Measurements from ENCODE around the gene PTPRE.

PTPRE gene

DNA sequence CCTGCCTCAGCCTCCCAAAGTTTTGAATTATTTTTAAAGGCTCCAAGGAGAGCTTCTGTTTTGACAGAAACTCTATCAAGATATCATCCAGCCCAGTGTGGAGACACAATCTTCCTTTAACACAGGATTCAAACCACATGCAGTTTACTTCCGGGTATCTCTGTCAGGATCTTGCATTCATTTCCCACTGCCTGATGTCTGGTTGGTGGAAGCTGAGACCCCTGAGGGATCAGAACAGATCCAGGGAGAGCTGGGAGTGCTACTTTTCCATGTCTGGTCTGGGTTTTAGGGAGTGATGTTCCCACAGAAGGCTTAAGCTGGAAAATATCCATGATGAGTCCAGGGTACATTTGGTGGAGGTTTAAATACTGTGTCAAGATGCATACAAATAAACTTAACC, 16.7 kb downstream of the PTPRE start:
- H3K4me1 ChIP-seq (ENCODE audit: control insufficient read depth, insufficient read depth, low read length) = peaks cover 4% of the 10 kb centered on the region
- H3K9ac ChIP-seq (ENCODE audit: low read length) = no peak overlapping the region
- H3K4me3 ChIP-seq (ENCODE audit: low read length) = no peak overlapping the region
- H3K27ac ChIP-seq (ENCODE audit: low read depth, low read length) = peak overlapping the region; percentile 33
- no peaks in the 10 kb centered on the region for H3K36me3 ChIP-seq (ENCODE audit: control insufficient read depth, insufficient read depth, low read length)
- H3K27me3 ChIP-seq (ENCODE audit: control insufficient read depth, insufficient read depth, low read length) = no peaks in the 10 kb centered on the region

DNA sequence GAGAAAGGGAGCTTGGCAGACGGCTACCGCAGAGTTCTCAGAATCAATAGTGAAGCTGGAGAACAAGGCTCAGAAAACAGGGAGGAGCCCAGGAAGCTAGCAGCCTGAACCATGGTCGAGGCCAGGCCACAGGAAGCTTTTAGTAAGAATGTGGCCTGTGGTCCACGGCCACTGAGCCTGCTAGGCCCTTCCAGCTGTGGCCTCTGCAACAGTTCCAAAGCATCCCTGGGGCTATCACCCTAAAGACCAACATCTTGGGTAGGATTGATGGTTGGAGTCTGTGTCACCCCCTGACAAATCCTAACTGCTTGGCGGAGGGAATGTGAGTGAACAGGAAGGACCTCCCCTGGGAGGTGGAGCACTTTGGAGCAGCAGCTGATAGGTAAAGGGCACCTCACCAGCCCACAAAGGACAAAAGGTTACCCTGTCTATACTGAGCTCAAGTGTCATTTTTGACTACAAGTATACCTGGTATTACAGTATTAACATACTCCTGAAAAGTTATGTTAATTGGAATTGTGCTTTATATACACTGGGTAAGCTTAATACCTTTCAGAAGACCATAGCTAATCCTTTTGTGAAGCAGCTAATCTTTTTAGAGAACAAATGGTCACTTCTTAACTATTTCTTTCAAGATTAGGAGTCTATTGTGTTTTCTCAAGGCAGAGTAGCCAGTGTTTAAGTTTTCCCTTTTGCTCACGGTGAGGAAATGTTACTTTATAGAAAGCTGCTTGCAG, 18.7 kb downstream of the PTPRE start:
- H3K36me3 ChIP-seq (ENCODE audit: control insufficient read depth, insufficient read depth, low read length) = no peaks in the 10 kb centered on the region
- no peaks in the 10 kb centered on the region for H3K4me1 ChIP-seq (ENCODE audit: control insufficient read depth, insufficient read depth, low read length)
- no peak overlapping the region for H3K4me3 ChIP-seq (ENCODE audit: low read length)
- H3K27ac ChIP-seq (ENCODE audit: low read depth, low read length) = no peak overlapping the region
- H3K27me3 ChIP-seq (ENCODE audit: control insufficient read depth, insufficient read depth, low read length) = no peaks in the 10 kb centered on the region
- no peak overlapping the region for H3K9ac ChIP-seq (ENCODE audit: low read length)

DNA sequence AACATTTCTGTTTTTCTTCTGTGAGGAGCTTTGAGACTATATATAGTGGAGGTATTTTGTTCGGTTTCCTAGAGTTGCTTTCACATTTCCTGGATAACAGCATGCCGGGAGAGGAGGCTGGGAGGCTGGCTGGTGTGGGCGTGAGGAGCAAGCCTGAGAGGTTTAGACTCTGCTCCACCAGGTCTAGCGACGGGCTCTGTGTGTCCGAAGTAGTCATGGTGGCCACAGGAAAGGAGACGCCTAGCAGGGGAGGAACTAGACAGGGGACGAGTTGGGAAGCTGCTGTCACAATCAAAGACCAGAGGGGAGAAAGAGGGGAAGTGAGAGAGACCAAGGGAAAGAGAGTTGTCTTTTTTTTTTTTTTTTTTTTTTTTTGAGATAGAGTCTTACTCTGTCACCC, 19.6 kb downstream of the PTPRE start:
- Histone ChIP-seq H3K4me3 (ENCODE audit: low read length) (no peak overlapping the region), H3K27ac (ENCODE audit: low read depth, low read length) (no peak overlapping the region), H3K36me3 (ENCODE audit: control insufficient read depth, insufficient read depth, low read length) (no peaks in the 10 kb centered on the region), H3K4me1 (ENCODE audit: control insufficient read depth, insufficient read depth, low read length) (no peaks in the 10 kb centered on the region), H3K27me3 (ENCODE audit: control insufficient read depth, insufficient read depth, low read length) (no peaks in the 10 kb centered on the region), H3K9ac (ENCODE audit: low read length) (no peak overlapping the region)

DNA sequence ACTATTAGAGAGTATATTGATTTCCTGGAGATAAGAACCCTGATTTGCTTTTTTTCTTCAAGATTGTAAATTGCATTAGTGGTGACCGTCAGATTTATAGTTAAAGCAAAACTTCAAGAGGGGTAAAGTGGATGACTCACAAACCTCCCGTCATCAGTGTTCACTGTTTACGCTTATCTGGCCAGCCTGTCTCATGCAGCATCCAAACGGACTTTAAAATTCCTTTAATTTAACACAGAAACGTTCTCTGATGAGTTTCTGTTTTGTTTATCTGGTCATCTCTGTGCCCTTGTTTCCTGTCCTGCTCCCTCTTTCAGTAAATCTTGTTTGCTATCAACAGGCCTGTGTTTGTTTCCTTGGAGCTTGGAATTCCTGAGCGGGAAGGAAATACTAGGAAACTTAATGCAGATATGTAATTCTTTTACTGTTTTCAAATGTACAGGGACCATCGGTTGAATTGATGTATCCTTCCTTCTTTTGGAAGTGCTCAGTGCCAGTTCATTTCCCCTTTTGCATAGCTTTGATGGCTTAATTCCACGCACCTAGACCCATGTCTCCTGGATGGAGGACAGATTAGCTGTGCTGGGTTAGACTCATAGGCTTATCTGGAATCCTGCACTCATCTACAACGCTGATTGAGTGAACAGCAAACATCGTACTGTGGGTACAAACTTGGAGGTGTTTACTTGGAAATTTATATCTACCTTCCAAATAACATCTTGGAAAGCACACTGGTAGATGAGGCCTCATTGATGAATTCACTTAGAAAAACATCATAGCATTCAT, 21.3 kb downstream of the PTPRE start:
- H3K27ac ChIP-seq (ENCODE audit: low read depth, low read length) = no peak overlapping the region
- H3K9ac ChIP-seq (ENCODE audit: low read length) = no peak overlapping the region
- H3K27me3 ChIP-seq (ENCODE audit: control insufficient read depth, insufficient read depth, low read length) = no peaks in the 10 kb centered on the region
- H3K36me3 ChIP-seq (ENCODE audit: control insufficient read depth, insufficient read depth, low read length) = no peaks in the 10 kb centered on the region
- H3K4me1 ChIP-seq (ENCODE audit: control insufficient read depth, insufficient read depth, low read length) = no peaks in the 10 kb centered on the region
- H3K4me3 ChIP-seq (ENCODE audit: low read length) = no peak overlapping the region

DNA sequence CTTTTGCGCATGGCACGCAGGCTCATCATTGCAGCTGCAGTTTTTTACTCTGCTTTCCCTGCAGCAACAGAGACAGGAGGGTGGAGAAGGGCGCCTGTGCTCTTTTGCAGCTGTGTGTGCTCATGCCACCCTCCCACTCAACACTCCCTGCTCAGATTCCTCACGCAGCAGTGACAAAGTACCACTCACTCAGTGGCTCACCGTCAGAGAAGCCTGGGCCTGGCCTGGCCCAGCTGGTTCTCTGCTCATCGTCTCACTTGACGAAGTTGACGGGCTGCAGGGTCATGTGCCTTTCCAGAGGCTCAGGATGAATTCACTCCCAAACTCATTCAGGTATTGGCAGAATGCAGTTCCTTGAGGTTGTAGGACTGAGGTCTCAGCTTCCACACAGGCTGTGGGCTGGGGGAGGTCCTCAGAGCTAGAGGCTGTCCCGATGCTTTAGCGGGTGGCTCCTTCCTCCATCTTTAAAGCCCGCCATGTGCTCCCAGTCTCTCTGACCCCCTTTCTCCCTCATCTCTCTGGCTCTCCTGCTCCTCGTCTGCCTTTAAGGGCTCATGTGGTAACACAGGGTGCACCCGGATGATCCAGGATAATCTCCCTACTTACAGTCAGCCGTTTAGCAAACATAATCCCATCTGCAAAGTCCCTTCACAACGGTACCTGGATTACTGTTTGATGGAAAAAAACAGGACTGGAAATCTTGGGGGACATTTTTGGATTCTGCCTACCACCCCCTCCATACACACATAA, 25.8 kb downstream of the PTPRE start:
- Histone ChIP-seq H3K27ac (ENCODE audit: low read depth, low read length) (no peak overlapping the region), H3K4me1 (ENCODE audit: control insufficient read depth, insufficient read depth, low read length) (no peaks in the 10 kb centered on the region), H3K4me3 (ENCODE audit: low read length) (no peak overlapping the region), H3K36me3 (ENCODE audit: control insufficient read depth, insufficient read depth, low read length) (no peaks in the 10 kb centered on the region), H3K9ac (ENCODE audit: low read length) (no peak overlapping the region), H3K27me3 (ENCODE audit: control insufficient read depth, insufficient read depth, low read length) (no peaks in the 10 kb centered on the region)

DNA sequence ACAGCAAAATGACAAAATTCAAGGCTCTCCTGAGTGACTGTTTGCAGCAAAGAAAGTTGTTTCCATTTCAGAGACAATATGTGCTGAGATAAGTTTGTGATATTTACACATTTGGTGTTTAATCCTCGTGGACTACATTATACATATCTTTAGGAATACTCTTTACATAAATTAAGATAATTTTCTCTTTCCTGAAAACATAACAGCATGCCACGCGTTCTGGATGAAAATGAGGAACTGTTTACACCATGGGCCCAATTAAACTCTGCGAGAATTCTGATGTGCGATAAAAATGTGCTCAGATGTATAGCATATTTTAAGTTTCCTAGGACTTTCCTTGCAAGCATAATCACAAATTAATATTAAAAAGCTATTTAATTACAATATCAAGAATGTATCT, 26.4 kb downstream of the PTPRE start:
- no peak overlapping the region for H3K4me3 ChIP-seq (ENCODE audit: low read length)
- H3K27me3 ChIP-seq (ENCODE audit: control insufficient read depth, insufficient read depth, low read length) = no peaks in the 10 kb centered on the region
- no peaks in the 10 kb centered on the region for H3K4me1 ChIP-seq (ENCODE audit: control insufficient read depth, insufficient read depth, low read length)
- no peaks in the 10 kb centered on the region for H3K36me3 ChIP-seq (ENCODE audit: control insufficient read depth, insufficient read depth, low read length)
- no peak overlapping the region for H3K27ac ChIP-seq (ENCODE audit: low read depth, low read length)
- H3K9ac ChIP-seq (ENCODE audit: low read length) = no peak overlapping the region

DNA sequence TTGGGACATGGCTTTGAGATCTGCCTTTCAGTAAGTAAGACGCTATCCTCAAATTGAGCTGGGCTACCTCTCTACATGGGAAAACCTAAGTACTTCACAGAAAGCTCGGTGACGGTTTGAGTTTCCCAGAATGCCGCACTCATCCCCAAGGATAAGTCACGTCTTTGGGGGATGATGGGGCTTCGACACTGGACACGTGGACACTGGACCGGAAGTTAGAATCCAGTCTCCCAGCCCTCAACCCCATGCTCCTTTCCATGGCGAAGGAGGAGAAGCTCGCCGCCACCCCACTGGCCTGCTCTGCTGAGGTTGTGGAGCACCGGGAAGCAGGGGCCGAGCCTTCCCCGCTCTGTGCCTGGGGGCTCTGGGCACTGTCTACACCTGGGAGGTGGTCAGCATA, 27.5 kb downstream of the PTPRE start:
- Histone ChIP-seq H3K4me3 (ENCODE audit: low read length) (no peak overlapping the region), H3K36me3 (ENCODE audit: control insufficient read depth, insufficient read depth, low read length) (no peaks in the 10 kb centered on the region), H3K9ac (ENCODE audit: low read length) (no peak overlapping the region), H3K27me3 (ENCODE audit: control insufficient read depth, insufficient read depth, low read length) (no peaks in the 10 kb centered on the region), H3K4me1 (ENCODE audit: control insufficient read depth, insufficient read depth, low read length) (no peaks in the 10 kb centered on the region), H3K27ac (ENCODE audit: low read depth, low read length) (no peak overlapping the region)

DNA sequence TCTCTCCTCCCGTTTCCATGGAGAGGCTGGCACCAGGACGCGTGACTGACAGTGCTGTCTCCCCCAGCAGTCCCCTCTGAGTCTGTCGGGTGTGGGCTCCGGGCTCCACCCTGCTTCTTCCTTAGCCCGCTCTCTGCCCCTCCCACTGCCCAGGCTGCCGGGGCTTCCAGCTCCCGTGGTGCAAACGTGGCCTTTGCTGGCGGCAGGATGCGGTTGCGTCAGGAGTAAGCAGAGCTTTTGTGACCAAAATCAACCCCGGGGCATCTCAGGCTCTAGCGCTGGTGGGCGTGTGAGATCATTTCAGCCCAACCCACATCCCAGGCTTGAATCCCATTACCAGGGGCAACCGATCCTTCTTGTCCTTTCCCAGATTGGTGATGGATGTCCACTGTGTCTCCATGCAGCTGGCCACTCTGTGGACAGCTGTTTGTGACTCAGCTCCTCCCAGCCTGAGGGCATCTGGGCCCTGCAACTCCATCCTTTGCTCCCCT, 28.2 kb downstream of the PTPRE start:
- Histone ChIP-seq H3K4me3 (ENCODE audit: low read length) (no peak overlapping the region), H3K27me3 (ENCODE audit: control insufficient read depth, insufficient read depth, low read length) (no peaks in the 10 kb centered on the region), H3K36me3 (ENCODE audit: control insufficient read depth, insufficient read depth, low read length) (no peaks in the 10 kb centered on the region), H3K27ac (ENCODE audit: low read depth, low read length) (no peak overlapping the region), H3K4me1 (ENCODE audit: control insufficient read depth, insufficient read depth, low read length) (no peaks in the 10 kb centered on the region), H3K9ac (ENCODE audit: low read length) (no peak overlapping the region)

DNA sequence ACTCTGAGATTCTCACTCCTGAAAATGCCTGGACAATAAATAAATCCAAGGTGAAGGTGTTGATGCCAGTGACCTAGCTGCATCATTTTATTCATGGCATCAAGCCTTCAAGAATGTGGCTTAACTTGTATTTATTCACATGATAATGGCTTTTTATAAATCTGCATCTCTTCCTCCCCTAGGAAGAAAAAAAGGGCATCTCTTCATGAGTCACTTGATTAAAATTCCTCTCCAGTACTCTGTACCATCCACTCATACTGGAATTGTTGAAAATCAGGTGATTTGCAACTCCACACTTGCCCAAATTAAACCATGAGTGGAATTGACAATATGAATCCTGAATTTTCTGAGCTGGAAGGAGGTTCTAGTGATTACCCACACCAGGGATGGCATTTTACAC, 30.2 kb downstream of the PTPRE start:
- no peak overlapping the region for H3K27ac ChIP-seq (ENCODE audit: low read depth, low read length)
- H3K4me1 ChIP-seq (ENCODE audit: control insufficient read depth, insufficient read depth, low read length) = no peaks in the 10 kb centered on the region
- no peaks in the 10 kb centered on the region for H3K36me3 ChIP-seq (ENCODE audit: control insufficient read depth, insufficient read depth, low read length)
- no peak overlapping the region for H3K4me3 ChIP-seq (ENCODE audit: low read length)
- no peaks in the 10 kb centered on the region for H3K27me3 ChIP-seq (ENCODE audit: control insufficient read depth, insufficient read depth, low read length)
- H3K9ac ChIP-seq (ENCODE audit: low read length) = no peak overlapping the region

DNA sequence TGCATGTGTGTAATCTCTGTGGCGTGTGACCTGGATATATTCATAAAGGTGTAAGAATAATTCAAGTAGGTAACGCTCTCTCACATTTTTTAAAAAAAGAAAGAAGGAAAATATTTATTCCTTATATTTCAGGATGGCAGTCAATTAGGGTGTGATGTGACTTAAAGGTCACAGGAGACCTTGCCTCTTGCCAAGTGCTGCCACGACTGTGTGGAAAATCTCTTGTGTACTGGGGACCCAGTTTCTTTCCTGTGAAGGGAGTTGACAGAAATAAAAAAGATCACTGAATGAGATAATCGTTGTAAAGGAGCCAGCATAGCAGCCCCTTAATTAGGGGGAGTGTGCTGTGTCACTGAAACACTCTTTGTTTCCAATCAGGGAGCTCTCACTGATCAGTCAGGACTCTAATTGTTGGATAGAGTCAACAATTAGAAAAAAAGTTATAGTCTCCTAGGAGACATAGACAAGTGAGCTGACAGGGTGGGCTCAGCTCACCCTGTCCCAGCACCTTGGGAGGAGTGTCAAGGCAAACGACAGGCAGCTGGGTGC, 31.1 kb downstream of the PTPRE start:
- no peak overlapping the region for H3K9ac ChIP-seq (ENCODE audit: low read length)
- no peaks in the 10 kb centered on the region for H3K36me3 ChIP-seq (ENCODE audit: control insufficient read depth, insufficient read depth, low read length)
- H3K27ac ChIP-seq (ENCODE audit: low read depth, low read length) = no peak overlapping the region
- H3K27me3 ChIP-seq (ENCODE audit: control insufficient read depth, insufficient read depth, low read length) = no peaks in the 10 kb centered on the region
- H3K4me1 ChIP-seq (ENCODE audit: control insufficient read depth, insufficient read depth, low read length) = no peaks in the 10 kb centered on the region
- no peak overlapping the region for H3K4me3 ChIP-seq (ENCODE audit: low read length)

DNA sequence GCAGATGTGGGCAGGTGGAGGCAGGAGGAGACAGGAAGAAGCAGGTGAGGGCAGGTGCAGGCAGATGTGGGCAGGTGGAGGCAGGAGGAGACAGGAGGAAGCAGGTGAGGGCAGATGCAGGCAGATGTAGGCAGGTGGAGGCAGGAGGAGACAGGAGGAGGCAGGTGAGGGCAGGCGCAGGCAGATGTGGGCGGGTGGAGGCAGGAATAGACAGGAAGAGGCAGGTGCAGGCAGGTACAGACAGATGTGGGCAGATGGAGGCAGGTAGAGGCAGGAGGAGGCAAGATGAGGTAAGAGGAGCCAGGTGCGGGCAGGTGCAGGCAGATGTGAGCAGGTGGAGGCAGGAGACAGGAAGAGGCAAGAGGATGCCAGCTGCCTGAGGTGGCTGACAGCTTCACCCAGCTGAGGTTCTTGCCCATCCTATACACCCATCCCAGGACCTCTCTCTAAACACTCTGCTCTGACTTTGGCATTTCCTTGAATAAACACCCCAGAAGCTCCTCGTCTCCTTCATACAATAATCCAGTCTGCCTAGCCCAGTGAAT, 33.0 kb downstream of the PTPRE start:
- no peaks in the 10 kb centered on the region for H3K36me3 ChIP-seq (ENCODE audit: control insufficient read depth, insufficient read depth, low read length)
- no peaks in the 10 kb centered on the region for H3K4me1 ChIP-seq (ENCODE audit: control insufficient read depth, insufficient read depth, low read length)
- no peak overlapping the region for H3K4me3 ChIP-seq (ENCODE audit: low read length)
- no peaks in the 10 kb centered on the region for H3K27me3 ChIP-seq (ENCODE audit: control insufficient read depth, insufficient read depth, low read length)
- H3K9ac ChIP-seq (ENCODE audit: low read length) = no peak overlapping the region
- no peak overlapping the region for H3K27ac ChIP-seq (ENCODE audit: low read depth, low read length)
